CD1c-positive myeloid dendritic cell (primary cell): ENCODE results near the gene ZNF74.

Source experiments
- DNase-seq: peaks from one replicate; pipeline ENCODE4 v3.0.0-alpha.2; 2016; ENCODE audit errors: extremely low spot score

ZNF74 gene

GRCh38 chr22:20432244-20432686 is 38.3 kb downstream of the ZNF74 start:
- DNase-seq, result no peak

DNA sequence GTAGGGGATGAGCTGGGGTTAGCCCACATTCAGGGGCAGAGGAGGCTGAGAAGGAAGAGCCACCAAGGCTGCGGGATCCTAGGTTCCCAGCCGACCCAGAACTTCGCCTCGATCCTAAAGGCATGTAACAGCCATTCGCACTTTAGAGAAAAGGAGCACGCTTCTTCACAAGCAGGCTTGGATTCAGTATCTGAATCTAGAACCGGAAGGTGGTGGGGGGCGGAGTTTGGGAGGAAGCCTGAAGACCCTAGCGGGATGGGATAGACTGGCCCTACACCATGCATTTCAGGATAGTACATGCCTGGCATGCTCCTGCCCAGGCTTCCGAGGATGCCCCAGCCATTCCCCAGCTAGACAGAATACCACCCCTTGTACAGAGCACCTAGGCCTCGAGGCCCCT is 39.2 kb downstream of the ZNF74 start:
- no peak for DNase-seq

- no peak for DNase-seq
Observed at GRCh38 chr22:20433686-20434241, 39.8 kb downstream of the ZNF74 start.

- DNase-seq, result no peak
Observed at GRCh38 chr22:20434264-20434751, 40.4 kb downstream of the ZNF74 start.

DNA sequence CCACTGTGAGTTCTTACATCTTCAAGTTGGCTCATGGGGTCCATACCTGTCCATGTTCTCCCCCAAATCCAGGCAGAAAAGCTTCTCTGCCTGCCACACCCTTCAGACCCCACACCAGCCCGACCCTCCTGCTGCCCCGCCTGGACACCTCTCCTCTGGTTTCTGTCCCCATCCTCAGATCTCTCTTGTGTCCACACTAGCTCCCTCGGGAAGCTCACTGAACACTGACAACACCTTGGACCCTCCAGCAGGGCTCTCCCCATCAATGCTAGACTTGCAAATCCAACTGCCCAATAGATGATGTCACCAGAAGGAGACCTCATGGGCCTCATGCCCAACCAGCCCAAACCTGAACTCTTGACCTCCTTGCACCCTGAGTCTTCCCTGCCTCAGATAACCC is 40.8 kb downstream of the ZNF74 start:
- no peak for DNase-seq

GRCh38 chr22:20435436-20436306 is 41.7 kb downstream of the ZNF74 start:
- DNase-seq, result no peak

GRCh38 chr22:20436307-20436767 is 42.4 kb downstream of the ZNF74 start:
- DNase-seq, result no peak

DNA sequence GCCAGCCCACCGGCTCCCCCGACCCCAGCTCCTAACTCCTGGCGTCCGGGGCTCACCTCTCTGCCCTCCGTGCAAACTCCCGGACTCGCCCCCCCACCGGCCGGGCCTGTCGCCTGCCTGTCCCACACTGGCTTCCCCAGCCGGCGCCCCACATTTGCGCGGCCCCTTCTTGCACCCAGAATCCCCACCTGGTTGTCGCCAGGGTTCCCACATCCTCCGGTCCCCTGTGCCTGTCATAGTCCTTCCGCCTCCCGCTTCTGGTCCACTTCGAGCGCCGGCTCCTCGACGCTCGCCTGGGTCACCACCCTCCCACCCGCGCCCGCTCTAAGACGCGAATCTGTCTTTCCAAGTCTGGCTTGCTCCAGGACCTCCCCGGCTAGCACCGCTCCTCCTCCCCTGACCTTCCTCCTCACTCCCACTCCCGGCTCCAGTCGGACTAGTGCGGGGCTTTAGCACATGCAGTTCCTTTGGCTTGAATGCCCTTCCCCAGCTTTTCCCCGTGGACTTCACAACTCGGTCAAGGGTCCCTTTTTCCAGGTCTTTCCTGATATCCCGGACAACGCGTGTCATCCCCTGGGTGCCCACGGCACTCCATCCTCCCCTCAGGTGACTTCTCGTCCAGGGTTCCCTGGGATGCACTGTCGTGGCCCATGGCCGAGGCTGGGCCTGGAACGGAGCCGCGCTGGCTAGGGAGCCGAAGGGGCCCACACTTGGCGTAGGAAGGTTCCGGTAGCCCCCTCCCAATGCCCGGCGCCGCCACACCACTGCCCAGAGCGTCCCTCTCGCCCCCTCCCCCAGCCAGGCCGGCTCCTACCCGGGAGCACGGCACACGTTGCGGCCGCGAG is 43.0 kb downstream of the ZNF74 start:
- no peak for DNase-seq

GRCh38 chr22:20437613-20438426 is 43.9 kb downstream of the ZNF74 start, which contains the start of gene SCARF2:
Gene SCARF2, minus strand, starts transcription at chr22:20437825. Its CDS starts 71 bp downstream, at chr22:20437754.
- DNase-seq, result no peak

DNA sequence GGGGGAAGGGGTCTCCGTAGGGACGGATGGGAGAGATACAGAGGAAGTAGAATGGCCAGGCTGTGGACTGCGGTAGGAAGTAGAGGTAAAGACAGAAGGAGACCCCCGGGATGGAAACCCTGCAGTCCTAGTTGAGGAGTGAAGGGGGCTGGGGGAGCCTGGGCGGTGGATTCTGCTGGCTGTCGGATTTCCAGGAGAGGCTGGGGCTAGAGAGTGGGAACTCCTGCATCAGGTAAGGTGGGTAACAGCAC is 44.4 kb downstream of the ZNF74 start:
- DNase-seq, result no peak

- no peak for DNase-seq
Observed at GRCh38 chr22:20438678-20439492, 44.9 kb downstream of the ZNF74 start.

GRCh38 chr22:20439556-20439927 is 45.6 kb downstream of the ZNF74 start:
- DNase-seq, result no peak

DNA sequence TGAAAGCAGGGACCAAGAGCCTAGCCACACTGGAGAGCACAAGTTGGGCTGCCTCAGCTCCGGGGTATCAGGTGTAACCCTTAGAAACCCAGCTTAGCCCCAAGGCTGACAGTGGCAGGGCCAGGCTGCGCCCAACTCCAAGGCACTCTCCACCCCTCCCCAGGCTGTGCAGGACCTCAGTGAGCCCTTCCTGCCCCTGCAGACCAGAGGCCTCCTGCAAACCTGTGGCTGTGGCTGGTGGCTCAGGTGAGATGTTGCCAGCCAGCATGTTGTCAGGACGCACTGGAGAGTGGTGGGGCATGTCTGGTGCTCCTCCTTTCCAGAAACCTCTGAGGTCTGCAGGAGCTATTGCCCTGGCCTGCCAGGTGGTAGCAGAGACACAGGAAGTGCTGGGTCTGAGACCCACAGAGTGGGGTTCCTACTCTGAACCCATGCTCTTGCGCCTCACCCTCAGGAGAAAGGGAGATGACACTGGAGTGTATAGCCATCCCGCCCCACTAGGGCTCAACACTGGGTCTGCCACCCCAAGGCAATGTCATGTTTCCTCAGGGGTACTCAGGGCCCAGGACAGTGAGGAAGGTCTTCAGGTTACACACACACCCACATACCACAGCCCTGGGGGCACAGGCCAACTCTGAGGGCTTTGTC is 46.1 kb downstream of the ZNF74 start:
- no peak for DNase-seq

GRCh38 chr22:20440637-20441591 is 47.0 kb downstream of the ZNF74 start:
- no peak for DNase-seq

DNA sequence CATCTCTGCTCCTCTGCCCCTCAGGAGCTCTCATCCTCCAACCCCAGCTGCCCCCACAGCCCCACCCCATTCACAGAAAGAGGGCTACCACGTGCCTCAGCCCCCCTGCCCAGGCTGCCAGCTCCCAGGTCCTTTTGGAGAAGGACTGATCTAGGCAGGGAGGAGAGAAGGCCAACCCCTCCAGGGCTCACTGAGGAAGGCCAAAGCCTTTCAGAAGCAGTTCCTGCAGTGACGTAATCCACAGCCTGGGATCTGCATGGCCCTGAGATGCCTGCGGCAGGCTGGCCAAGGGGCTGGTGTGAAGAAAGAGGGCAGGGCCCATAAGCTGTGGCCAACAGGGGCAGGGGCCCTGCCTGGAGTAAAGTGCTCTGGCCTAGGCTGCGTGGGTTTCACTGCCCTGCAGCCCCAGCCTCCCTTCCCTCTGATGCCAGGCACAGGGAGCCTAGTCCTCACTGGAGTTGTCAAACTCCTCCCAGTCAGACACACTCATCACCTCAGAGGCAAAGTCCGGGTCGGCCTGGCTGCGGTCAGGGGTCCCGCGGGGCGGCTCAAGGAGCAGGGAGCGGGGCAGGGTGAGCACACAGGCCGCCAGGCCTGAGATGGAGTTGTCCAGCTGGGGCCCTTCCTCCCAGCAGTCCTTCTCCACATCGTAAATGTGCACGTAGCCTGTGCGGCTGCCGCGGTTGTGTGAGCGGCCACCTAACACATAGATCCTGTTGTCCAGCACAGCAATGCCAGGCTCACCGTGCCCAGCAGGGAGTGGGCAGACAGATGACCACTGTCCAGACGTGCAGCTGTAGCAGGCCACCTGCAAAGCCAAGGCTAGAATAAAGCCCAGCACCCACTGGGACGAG is 47.9 kb downstream of the ZNF74 start:
- no peak for DNase-seq

DNA sequence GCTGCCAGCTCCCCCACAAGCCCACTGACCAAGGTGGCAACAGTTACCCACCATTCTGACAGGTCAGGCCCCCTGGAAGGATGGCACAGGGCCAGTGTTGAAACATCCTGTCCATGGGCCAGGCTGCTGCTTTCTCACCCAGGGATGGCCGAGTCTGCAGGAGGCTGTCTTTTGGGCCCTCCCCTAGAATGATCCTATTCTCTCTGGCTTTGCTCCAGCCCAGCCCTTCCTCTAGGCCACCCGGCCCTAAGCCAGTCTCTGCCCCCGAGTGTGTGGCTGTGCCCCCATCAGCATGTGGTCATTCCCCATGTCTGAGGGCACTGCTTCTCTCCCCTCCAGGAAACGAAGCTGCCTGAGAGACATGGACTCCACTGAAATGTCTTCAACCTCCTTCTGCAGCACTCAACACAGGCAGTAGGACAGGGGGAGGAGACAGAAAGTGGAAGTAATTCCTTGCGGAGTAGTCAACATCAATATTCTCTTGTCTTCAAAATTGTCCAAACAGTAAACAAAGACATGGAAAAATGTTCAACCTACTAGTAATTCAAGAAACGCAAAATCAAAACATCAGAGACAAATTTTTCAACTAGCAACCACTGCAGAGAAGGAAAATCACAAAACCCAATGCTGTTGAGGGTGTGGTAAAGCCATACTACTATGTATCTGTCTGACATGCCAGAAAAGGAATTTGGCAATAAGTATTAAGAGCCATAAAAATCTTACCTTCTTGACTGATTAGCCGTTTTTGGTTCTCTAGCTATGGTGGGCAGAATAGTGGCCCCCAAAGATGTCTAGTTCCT is 48.7 kb downstream of the ZNF74 start:
- DNase-seq, result no peak

- DNase-seq, result no peak
Observed at GRCh38 chr22:20444325-20444724, 50.4 kb downstream of the ZNF74 start.
